ENCODE results near the gene NRXN3.

DNA sequence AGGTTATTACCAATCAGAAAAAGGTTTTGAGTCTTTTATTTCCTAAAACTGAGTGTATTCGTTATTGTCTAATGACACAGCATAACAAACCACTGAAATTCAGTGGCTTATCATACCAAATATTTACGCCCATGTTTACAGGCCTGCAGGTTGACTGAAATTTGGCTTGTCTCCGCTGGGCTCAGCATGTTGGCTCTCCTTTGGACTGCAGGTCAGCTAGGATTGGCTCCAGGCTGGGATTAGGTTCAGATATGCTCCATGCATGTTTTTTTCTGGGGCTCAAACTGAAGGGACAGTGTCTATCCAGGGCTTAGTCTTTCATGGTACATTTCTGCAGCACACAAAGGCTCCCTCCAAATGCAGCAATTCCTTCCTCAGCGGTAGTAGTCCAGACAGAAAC, 1471.2 kb downstream of the NRXN3 start:
- TF ChIP-seq, protein P1, sequence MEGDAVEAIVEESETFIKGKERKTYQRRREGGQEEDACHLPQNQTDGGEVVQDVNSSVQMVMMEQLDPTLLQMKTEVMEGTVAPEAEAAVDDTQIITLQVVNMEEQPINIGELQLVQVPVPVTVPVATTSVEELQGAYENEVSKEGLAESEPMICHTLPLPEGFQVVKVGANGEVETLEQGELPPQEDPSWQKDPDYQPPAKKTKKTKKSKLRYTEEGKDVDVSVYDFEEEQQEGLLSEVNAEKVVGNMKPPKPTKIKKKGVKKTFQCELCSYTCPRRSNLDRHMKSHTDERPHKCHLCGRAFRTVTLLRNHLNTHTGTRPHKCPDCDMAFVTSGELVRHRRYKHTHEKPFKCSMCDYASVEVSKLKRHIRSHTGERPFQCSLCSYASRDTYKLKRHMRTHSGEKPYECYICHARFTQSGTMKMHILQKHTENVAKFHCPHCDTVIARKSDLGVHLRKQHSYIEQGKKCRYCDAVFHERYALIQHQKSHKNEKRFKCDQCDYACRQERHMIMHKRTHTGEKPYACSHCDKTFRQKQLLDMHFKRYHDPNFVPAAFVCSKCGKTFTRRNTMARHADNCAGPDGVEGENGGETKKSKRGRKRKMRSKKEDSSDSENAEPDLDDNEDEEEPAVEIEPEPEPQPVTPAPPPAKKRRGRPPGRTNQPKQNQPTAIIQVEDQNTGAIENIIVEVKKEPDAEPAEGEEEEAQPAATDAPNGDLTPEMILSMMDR (IDR thresholded peaks at IDR 0.05) = no peak
- no peak for TF ChIP-seq POLR2A (IDR thresholded peaks at IDR 0.05)

All from body of pancreas (tissue), 4 donors.